Activated CD8-positive, alpha-beta memory T cell treated with anti-CD3 and anti-CD28 coated beads, Interleukin-2, amount 50 U/mL, for 1 hour (primary cell): Measurements from ENCODE around the gene POLR3K.
"Not testable (repeated sequence)": the region's sequence is repeated elsewhere in the genome, so short reads cannot be mapped to it uniquely, and the experiment has no call there.

Source experiments
- DNase-seq: peaks from one replicate; pipeline ENCODE4 v3.0.0-alpha.2; 2020; ENCODE audit errors: extremely low read depth

POLR3K gene

DNA sequence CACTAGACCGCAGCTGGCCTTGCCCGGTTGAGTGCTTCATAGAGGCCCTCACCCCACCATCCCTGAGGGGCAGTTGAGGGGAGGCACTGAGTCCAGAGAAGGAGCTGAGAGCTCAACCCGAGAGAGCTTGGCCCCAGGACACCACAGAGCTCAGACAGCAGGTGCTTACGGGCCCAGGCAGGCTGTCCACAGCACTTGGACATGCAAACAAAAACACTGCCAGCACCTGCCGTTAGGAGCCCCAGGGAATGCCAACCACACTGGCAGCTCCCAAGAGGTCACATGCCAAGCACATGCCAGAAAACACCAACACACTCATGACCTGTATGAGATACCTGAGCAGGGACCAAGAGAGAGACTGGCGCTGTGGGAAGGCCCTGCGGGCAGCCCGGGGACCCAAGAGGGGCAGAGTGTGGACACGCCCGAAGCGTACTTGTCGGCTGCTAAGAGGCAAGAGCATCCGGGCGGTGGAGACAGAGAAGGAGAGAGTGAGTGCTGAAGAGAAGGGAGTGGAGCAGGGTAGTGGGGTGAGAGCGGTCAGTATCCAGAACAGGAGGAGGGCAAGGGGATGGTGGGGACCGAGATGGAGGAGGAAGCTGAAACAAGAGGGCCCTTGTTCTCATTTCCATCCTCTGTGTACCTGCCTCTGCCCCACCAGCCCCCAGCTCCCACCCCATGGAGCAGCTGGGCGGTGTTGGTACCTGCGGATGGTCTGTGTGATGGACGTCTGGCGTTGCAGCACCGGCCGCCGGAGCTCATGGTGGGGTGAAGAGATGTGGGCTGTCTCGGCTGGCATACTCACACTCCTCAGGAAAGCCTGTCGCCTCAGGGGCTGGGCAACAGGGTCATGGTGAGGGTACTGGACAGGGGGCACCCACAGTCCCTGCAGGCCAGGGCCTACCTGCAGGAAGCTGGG is 10.8 kb upstream of the POLR3K start:
- no peak for DNase-seq

GRCh38 chr16:63466-63865 is 10.1 kb upstream of the POLR3K start:
- no peak for DNase-seq

DNA sequence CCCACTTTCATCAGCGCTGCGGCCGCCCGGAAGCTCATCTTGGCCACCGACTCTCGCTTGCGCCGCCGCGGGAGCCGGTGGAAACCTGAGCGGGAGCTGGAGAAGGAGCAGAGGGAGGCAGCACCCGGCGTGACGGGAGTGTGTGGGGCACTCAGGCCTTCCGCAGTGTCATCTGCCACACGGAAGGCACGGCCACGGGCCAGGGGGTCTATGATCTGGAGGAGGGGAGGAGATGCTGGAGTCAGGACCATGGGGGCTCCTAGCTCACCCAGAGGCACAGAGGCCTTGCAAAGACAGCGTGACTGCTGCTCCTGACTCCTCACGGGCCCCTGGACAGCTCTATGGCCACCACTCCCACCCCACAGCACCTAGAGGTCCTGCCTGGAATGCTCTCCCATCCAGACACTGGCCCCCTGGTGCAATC is 9.6 kb upstream of the POLR3K start:
- no peak for DNase-seq

GRCh38 chr16:62283-62967 is 9.0 kb upstream of the POLR3K start:
- no peak for DNase-seq

DNA sequence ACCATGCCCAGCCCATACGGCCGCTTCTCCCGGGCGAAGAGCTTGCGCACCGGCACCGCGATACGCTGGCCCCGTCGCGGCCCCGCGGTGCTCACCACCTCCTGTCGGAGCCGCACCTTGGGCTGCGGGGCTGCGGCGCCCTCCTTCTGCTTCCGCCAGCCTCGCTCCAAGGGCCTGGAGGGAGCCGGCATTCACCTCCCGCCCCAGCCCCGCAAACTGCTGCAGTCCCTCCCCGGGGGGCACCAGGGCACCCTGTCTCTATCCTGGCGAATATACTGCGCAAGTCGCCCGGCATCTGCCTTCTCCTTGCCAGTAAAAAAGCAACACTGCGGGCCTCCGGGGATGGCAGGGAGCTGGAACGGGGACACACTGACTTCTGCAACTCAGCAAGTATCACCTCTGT is 8.5 kb upstream of the POLR3K start:
- DNase-seq = no peak

DNA sequence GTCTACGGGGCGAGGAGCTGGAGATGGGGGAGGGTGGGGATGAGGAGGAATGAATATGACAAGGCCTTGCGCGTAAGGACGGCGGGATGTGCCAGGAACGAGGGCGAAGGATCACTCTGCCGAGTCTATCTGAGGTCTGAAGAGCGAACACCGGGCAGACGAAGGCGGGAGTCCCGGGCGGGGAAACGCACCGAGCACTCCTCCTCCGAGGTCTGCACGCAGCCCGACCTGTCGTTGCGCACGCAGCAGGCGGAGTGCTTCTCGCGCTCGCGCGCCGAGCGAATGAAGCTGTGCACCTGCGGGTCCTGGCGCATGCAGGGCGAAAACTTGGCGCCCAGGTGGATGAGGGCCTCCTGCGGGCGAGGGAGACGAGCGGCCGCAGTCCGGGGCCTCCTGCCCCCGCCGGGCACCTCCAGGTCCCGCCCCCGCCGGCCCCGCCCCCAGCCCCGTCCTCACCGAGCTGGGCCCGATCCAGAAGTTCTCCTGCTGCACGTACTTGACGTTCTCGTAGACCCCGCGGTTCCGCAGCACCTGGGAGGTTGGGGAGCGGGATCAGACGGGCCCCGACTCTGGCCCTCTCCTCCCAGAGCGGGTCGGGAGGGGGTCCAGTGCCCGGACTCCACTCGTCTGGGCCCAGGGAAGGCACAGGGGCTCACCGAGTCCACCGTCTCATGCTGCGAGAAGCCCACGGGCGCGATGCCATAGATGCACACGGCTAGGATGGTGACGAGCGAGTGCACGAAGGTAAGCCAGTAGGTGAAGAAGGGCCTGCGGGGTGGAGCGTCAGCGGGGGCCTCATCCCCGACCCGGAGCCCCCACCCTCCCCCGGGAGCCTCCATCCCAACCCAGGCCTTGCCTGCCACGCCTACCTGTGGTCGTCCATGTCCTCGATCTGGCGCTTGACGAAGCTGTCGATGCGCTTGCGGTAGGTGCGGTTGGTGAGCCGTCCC is 7.8 kb upstream of the POLR3K start:
- DNase-seq = no peak

GRCh38 chr16:60166-60565 is 6.8 kb upstream of the POLR3K start:
- no peak for DNase-seq

- DNase-seq = no peak
Observed at GRCh38 chr16:59440-60059, 6.1 kb upstream of the POLR3K start.

GRCh38 chr16:58491-59439 is 5.4 kb upstream of the POLR3K start:
- DNase-seq = no peak

- DNase-seq = no peak
Observed at GRCh38 chr16:57711-58110, 4.3 kb upstream of the POLR3K start.

DNA sequence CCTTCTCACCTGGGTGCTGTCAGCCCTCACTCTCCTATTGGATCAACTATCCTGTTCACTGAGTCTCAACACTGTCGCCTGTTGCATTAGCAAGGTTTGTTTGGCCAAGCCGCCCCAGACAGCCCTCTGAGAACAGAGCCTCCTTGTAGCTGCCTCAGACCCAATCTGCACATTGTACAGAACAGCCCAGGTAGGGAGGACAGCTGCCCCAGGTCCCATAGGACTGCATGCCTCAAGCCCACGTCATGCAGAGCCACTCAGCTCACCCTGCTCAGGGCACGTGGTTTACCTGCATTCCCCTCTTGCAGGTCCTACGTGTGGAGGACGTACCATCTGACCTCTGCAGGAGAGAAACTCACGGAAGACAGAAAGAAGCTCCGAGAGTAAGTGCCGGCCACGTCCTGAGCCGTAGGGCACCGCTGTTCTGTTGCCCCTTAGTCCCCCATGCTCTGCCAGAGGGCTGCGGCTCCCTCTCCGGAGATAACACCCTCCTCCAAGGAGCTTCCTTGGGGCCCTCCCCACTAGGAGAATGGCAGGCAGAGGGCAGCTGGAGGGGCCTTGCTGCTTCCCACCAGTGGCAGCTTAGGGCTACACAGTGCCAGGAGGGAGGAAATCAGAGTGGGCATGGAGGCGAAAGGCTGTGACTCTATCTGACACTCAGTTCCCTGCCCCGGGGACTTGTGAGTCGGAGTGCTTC is 3.0 kb upstream of the POLR3K start:
- no peak for DNase-seq

GRCh38 chr16:55571-56136 is 2.2 kb upstream of the POLR3K start:
- DNase-seq = no peak

GRCh38 chr16:54237-54581 is 801 bp upstream of the POLR3K start:
- no peak for DNase-seq

GRCh38 chr16:50769-51591 is 2.4 kb downstream of the POLR3K start:
- DNase-seq = no peak

DNA sequence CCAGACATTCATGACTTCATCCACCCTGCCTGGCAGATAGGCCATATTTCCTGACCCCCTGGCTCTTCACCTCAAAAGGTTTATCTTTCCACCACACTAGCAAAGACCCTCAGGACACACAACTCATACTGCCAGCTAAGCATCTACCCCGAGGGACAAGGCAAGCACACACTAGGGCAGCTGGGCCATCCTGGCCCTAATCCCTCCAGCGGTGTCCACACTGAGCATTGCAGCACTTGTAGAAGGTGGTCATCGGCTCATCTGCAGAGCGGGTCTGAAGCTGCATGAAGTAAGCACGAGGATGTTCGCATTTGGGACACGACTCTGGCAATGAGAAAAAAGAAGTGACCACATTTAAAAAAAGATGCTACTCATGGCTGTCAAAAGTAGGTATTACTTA is 6.2 kb downstream of the POLR3K start:
- DNase-seq = no peak

DNA sequence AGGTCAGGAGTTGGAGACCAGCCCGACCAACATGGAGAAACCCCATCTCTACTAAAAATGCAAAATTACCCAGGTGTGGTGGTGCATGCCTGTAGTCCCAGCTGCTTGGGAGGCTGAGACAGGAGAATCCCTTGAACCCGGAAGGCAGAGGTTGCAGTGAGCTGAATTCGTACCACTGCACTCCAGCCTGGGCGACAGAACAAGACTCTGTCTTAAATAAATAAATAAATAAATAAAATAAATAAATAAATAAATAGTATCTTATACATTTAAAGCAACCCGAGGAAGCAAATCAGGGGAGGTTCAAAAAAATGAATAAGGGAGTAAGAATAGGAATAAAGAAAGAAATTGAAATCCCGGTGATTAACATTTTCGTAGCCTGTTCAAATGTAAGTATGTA is 6.9 kb downstream of the POLR3K start:
- not testable (repeated sequence) for DNase-seq

GRCh38 chr16:45454-45853 is 8.0 kb downstream of the POLR3K start:
- no peak for DNase-seq

GRCh38 chr16:44655-45054 is 8.8 kb downstream of the POLR3K start:
- DNase-seq = no peak

DNA sequence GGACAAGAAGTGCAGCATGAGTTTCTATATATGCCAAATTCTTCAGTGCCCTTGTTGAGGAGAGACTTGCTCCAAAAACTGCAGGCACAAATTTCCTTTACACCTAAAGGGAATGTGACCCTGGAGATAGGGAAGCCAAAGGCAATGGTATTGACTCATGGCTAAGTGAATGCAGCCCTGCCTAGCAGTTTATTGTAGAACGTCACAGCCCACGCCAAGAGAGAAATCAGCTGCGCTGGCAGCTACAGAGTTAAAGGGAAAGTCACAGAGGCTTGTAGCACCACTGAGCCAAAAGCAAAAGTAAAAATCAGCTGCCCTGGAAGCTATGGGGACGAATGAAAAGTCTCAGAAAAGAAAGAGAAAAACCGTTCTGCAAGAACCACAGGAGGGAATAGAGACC is 10.1 kb downstream of the POLR3K start:
- no peak for DNase-seq
